GM18508 (cell line): Measurements from ENCODE around the gene ZFAND6.

Source experiments
- ATAC-seq: cut with Tn5 transposase; IDR thresholded peaks from one replicate; pipeline ENCODE4 v1.9.1; 2021; ENCODE audit warnings: moderate number of reproducible peaks; ENCODE audit not compliant: insufficient read depth, unreplicated experiment

Gene ZFAND6

DNA sequence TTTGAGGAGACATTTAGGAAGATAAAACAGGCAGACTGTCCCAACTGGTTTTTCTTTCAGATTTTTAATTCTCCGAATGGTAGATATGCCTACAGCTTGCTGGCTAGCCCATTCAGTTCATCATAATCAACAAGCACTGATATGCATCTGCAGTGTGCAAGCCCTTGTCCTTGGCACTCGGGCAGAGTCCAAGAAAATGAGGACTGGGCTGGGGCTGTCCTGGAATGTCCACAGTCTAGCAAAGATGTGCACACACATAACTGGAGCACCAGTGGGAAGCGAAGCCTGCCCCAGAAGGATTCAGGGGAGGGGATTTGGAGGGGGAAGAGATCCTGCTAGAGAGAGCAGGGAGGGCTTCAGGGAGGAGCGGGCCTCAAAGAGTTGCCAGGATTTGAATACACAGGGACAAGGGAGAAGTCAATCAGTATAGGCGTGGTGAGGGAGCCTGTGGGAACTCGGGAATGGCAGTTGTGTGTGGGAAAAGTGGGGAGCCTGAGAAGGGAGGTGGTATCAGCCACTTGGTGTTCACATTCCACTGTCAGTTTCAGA, 102.1 kb downstream of the ZFAND6 start:
- ATAC-seq: no peak

DNA sequence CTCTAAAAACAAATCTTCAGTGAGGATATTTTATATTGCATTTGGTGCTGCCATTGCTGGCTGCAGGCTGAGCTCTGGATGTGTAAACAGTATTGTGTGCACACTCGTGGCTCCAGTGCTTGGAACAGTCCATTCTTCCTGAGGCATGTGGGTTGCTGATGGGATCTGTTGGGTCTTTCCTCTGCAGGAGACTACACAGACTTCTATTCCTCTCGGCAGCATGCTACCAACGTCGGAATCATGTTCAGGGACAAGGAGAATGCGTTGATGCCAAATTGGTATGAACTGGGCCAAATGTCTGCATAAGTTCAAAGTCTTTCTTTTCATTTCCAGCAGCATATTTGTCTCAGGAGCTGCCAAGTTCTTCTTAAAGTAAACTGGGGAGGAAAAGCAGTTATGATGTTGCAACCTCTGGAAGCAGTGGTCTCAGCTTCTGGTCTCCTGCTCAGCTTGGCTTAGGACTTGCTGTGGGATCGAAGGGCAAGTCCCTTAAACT, 102.6 kb downstream of the ZFAND6 start:
- ATAC-seq: no peak

DNA sequence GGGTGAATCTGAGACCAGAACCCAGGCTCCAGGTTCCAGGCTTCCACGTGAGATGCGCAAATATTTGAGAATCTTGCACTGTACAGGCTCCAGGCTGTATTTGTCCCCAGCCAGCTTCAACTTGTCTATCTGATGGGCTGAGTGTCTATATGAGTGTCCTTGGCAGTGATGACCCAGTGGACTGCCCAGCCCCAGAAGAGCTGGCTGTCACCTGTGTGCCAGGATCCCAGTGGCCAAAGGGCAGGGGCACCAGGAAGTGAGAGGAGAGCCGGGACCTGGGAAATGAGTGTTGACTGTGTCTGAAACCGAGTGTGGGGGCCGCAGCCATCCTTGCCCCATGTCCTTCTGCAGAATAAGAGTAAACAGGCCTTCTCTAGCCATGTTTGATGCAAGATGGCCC, 103.7 kb downstream of the ZFAND6 start:
- no peak for ATAC-seq

DNA sequence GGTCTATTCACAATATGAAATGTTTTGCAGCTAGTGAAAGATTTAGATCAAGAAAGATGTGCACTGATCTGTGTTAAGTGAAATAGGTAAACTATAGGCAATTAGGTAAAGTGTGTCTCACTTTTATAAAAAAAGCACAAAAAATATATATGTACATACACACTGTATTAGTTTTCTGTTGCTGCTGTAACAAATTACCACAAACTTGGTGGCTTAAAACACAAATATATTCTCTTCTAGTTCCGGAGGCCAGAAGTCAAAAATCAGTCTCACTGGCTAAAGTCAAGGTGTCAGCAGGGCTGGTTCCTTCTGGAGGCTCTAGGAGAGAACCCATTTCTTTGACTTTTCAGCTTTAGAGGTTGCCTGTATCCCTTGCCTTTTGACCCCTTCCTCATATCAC, 104.4 kb downstream of the ZFAND6 start:
- ATAC-seq: no peak

DNA sequence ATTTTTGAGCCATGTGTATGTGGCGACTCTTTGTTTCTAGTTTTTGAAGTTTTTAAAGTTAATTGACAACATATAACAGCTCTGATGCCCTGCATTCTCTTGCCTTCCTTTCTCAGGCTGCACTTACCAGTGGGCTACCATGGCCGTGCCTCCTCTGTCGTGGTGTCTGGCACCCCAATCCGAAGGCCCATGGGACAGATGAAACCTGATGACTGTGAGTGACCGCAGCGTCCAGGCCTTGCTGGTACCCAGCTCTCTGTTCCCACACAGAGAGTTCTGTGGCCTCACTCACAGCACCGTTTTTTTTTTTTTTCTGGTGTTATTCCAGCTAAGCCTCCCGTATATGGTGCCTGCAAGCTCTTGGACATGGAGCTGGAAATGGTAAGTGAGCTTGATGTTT, 108.5 kb downstream of the ZFAND6 start:
- ATAC-seq: no peak

DNA sequence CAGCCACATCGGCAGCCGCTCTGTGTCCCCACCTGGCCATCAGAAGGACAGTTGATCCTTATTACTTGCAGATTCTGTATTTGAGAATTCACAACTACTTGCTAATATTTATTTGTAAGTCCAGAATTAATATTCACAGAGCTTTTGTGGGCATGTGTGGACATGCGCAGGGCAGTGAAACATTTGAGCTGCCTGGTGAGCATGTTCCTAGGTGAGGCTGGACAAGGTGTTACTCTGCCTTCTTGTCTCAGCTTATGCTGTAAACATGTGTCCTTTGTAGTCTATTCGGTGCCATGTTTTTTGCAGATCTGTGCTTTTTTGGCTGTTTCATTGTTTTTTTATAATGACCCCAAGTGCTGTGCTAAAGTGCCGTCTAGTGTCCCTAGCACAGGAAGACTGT, 108.9 kb downstream of the ZFAND6 start:
- no peak for ATAC-seq

DNA sequence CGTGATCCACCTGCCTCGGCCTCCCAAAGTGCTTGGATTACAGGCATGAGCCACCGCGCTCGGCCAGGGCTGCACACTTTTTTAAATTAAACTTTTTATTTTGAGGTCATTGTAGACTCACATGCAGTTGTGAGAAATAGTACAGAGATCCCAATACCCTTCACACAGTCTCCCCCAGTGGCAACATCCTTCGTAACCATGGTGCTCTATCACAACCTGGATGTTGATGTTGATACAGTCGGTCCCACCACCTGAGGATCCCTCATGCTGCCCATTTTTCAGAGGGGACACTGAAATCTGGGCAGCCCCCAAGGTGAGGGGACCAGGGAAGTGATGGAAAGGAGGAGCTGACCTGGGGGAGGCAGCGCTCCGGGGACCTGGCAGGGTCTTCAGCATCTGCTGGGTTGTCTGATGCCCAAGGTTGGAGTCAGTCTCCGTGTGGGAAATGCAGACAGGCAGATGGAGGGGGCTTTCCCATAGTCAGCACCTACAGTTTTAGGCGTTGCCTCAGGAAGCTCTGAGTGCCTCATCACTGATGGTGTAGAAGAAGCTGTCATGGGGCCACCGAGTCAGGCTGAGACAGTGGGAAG, 110.4 kb downstream of the ZFAND6 start:
- ATAC-seq: no peak

DNA sequence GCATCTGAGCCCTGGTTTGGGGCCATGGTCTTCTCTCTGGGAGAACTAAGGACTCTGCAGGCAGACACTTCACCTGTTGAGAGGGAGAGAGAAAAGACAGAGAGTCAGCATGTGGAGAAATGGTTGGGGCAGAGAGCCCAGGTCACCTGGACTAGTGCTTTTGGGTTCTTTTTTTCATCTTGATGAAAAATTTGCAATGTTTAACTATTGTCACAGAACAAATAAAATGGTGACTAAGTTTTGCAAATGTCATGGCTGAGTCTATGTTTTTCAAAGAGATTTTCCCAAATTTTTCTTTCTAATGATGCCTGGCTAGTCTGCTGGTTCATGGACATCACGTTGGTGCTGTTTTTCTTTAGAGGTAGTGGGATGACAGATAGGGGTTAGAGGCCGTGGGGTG, 111.1 kb downstream of the ZFAND6 start:
- no peak for ATAC-seq

GRCh38 chr15:80171787-80172186, 112.3 kb downstream of the ZFAND6 start:
- no peak for ATAC-seq

DNA sequence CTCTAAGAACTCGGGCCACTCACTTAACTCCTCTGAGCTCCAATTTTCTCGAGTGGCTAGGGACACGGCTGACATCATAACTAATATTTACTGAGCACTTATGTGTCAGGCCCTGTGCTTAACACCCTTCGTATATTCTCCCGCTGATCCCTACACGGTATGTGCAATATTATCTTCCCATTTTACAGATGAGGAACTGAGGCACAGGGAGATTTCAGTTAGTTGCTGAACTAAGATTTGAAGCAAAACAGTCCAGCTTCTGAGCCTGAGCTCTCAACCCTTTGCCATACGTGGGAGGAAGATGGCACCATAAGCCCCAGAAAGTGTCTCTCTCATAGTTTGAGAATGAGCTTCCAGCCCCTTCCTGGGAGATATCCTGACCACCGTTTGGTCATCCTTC, 112.9 kb downstream of the ZFAND6 start:
- no peak for ATAC-seq

DNA sequence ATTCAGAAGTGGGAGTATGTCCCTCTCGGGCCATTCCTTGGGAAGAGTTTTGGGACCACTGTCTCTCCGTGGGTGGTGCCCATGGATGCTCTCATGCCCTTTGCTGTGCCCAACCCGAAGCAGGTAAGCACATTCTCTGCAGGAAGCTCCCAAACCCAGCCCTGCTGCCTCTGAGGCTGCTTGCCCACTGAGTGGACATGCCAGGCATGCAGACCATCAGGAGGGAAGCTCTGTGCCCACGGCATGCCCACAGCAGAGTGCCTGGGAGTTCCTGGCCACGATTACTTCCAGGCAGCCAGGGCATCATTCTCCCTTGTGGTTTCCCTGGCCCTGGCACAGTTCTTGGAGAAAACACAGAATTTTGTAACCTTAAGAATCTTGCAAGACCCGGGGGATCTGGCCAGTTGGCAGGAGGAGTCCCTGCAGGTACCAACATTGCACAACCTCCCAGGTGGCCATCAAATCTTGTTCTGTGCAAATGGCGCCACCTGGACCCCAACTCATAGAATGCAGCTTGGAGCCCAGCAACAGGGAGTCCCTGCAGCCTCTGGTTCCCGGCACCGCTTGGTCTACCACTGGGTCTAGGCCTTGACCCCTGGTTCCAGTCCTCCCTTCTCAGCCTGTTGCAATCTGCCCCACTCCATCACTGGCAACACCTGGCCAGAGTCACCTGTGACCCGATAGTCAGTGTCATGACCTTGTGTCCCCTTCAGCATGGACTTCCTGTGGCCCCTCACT, 113.7 kb downstream of the ZFAND6 start:
- no peak for ATAC-seq

GRCh38 chr15:80174017-80174746, 114.7 kb downstream of the ZFAND6 start:
- ATAC-seq: no peak

DNA sequence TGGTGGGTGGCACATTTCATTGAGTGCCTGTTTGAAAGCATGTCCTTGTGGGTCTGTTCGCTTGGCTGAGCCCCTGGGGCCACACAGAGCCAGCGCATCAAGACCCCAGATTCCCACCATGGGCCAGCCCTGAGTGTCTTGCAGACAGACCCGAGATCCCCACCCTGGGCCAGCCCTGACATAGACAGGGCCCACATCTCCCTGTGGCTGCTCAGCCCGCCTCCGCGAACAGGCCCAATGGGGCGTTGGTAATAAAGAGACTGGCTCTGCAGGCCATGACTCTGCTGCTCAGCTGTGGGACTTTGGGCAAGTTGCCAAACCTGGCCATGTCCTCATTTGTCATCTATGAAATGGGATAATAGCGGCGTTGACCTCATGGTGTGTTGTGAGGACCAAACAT, 116.0 kb downstream of the ZFAND6 start:
- ATAC-seq: no peak

GRCh38 chr15:80176443-80176842, 117.0 kb downstream of the ZFAND6 start:
- no peak for ATAC-seq

- ATAC-seq: no peak
Measured at GRCh38 chr15:80177156-80177555, 117.7 kb downstream of the ZFAND6 start.

GRCh38 chr15:80179025-80179759, 119.7 kb downstream of the ZFAND6 start:
- no peak for ATAC-seq

DNA sequence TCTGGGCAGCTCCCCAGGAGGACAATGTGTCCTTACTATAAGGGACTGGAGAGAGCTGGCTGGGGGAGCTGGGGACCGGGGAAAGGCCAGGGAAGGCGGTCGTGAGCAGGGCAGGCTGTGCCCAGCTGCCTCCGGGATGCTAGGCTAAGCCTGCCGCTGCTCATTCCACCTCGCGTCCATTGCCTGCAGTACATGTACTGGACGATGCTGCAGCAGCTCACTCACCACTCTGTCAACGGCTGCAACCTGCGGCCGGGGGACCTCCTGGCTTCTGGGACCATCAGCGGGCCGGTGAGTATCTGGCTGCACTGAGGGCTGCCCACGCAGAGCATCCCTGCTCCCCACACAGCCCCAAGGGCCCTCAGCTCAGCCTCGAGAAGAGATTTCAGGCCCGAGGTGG, 120.5 kb downstream of the ZFAND6 start:
- no peak for ATAC-seq

GRCh38 chr15:80180468-80180867, 121.0 kb downstream of the ZFAND6 start:
- no peak for ATAC-seq

DNA sequence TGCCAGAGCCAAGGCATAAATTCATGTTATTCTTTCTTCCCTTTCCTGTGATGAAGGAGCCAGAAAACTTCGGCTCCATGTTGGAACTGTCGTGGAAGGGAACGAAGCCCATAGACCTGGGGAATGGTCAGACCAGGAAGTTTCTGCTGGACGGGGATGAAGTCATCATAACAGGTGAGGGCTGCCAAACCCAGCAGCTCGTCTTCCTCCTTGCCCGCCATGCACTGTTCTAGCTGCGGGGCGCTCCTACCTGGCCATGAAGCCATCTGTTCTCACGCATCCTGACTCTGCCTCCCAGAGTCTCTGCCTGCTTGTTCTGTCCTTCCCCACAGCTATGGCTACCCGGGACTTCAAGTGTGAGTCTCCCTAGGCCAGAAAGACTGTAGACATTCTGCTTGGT, 121.5 kb downstream of the ZFAND6 start:
- ATAC-seq: no peak

GRCh38 chr15:80182611-80183261, 123.3 kb downstream of the ZFAND6 start:
- ATAC-seq: no peak
